Thymus (tissue), 11 donors: ENCODE results near the gene MLXIP. TPM values are rescaled to one million over a fixed set of nuclear protein-coding genes. Genes with fewer than 3 reads are reported as not detected.
"Not testable (repeated sequence)": the region's sequence is repeated elsewhere in the genome, so short reads cannot be mapped to it uniquely, and the experiment has no call there.

Experiments
- DNase-seq, 9 donors: peaks; one replicate each; pipeline ENCODE4 v3.0.0-alpha.2; 2013; ENCODE audit warnings: low spot score in 9 of 9, low read depth in 6 of 9, missing footprints in 1 of 9
- H3K27ac ChIP-seq, 2 donors: one replicate each; pipeline ENCODE4 v1.5.1; 2013; ENCODE audit warnings: control low read depth in 1 of 2, low read depth in 1 of 2, low read length in 1 of 2, mild to moderate bottlenecking in 1 of 2, moderate library complexity in 1 of 2
- H3K27me3 ChIP-seq, 2 donors: one replicate each; pipeline ENCODE4 v1.5.1; 2013; ENCODE audit warnings: low read length in 1 of 2; ENCODE audit not compliant: control insufficient read depth in 2 of 2, insufficient read depth in 1 of 2
- H3K36me3 ChIP-seq, 2 donors: one replicate each; pipeline ENCODE4 v1.5.1; 2013; ENCODE audit warnings: low read length in 1 of 2, mild to moderate bottlenecking in 1 of 2, moderate library complexity in 1 of 2; ENCODE audit not compliant: control insufficient read depth in 2 of 2, insufficient read depth in 2 of 2
- H3K4me1 ChIP-seq, 2 donors: one replicate each; pipeline ENCODE4 v1.5.1; 2013; ENCODE audit warnings: low read length in 2 of 2; ENCODE audit not compliant: control insufficient read depth in 2 of 2, insufficient read depth in 2 of 2
- H3K4me3 ChIP-seq, 2 donors: one replicate each; pipeline ENCODE4 v1.5.1; 2013; ENCODE audit warnings: low read length in 2 of 2, control low read depth in 1 of 2, mild to moderate bottlenecking in 1 of 2
- H3K9me3 ChIP-seq, 2 donors: one replicate each; pipeline ENCODE4 v1.5.1; 2013; ENCODE audit warnings: low read length in 1 of 2, mild to moderate bottlenecking in 1 of 2; ENCODE audit not compliant: control insufficient read depth in 2 of 2, insufficient read depth in 1 of 2
- WGBS: extraction: QIAGEN DNeasy Blood & Tissue Kit; methylation state at CpG from one replicate; pipeline ENCODE4 v1.1.7; 2013; 5-methylcytosine and 5-hydroxymethylcytosine counted together
- polyA plus RNA-seq: library from polyadenylated mRNA; stranded (reverse); fragments of 200-250 nt; gene quantifications from one replicate; pipeline ENCODE4 v1.2.3, GENCODE V29; 2013
- total RNA-seq: library from RNA; stranded (reverse); fragments of 120-200 nt; gene quantifications from one replicate; pipeline ENCODE4 v1.2.4, GENCODE V29; 2013
- donor health status: healthy.

MLXIP gene
- total and polyA plus RNA-seq, 2 donors, result 10.1 to 31.9 TPM

- 96% methylated on average over 5 of the region's 5 CpGs for WGBS
- Histone ChIP-seq H3K36me3 (no peaks in the 10 kb centered on the region), H3K27ac (no peak overlapping the region), H3K4me1 (no peaks in the 10 kb centered on the region), H3K4me3 (no peak overlapping the region), H3K27me3 (peaks cover 0 to 2% of the 10 kb centered on the region in 2 donors), H3K9me3 (no peaks in the 10 kb centered on the region)
- DNase-seq, result no peak
These were observed 92.8 kb downstream of the MLXIP start for GRCh38 chr12:122171399-122171798.

- H3K4me1 ChIP-seq, result no peaks in the 10 kb centered on the region
- no peak overlapping the region for H3K4me3 ChIP-seq
- H3K27ac ChIP-seq, result no peak overlapping the region
- no peaks in the 10 kb centered on the region for H3K36me3 ChIP-seq
- DNase-seq, result no peak
- no peaks in the 10 kb centered on the region for H3K9me3 ChIP-seq
- peaks cover 0 to 2% of the 10 kb centered on the region in 2 donors for H3K27me3 ChIP-seq
- 94% methylated on average over 17 of the region's 17 CpGs for WGBS
These were observed 93.8 kb downstream of the MLXIP start for GRCh38 chr12:122172262-122172939.

GRCh38 chr12:122174155-122174845 lies 95.7 kb downstream of the MLXIP start, which contains the start of gene IL31:
Gene IL31 (minus strand): TSS chr12:122174221. CDS start chr12:122174172, 49 bp downstream.
- H3K9me3 ChIP-seq, result no peaks in the 10 kb centered on the region
- H3K4me3 ChIP-seq, result no peak within 1 kb of the TSS
- no peaks in the 10 kb centered on the region for H3K4me1 ChIP-seq
- 97% methylated on average over 17 of the region's 17 CpGs for WGBS
- H3K36me3 ChIP-seq, result no peaks in the 10 kb centered on the region
- no peak for DNase-seq
- no peak within 1 kb of the TSS for H3K27ac ChIP-seq
- peaks cover 0 to 2% of the 10 kb centered on the region in 2 donors for H3K27me3 ChIP-seq

GRCh38 chr12:122176473-122176872 lies 97.9 kb downstream of the MLXIP start:
- not testable (repeated sequence) for H3K9me3 ChIP-seq, H3K4me1 ChIP-seq, H3K4me3 ChIP-seq, DNase-seq, H3K27ac ChIP-seq, H3K36me3 ChIP-seq, H3K27me3 ChIP-seq
- 97% methylated on average over 4 of the region's 4 CpGs for WGBS

- Histone ChIP-seq H3K27ac (no peak within 1 kb of the TSS), H3K4me3 (peak within 1 kb of the TSS; percentile 37 to 53), H3K4me1 (peaks cover 3 to 16% of the 10 kb centered on the region in 2 donors), H3K27me3 (peaks cover 2 to 28% of the 10 kb centered on the region in 2 donors), H3K36me3 (no peaks in the 10 kb centered on the region), H3K9me3 (no peaks in the 10 kb centered on the region)
- DNase-seq, result peak in 4 of 9 donors; percentile 14 to 61 (median 28)
- WGBS, result 3% methylated on average over 63 of the region's 63 CpGs
These were observed 104.5 kb downstream of the MLXIP start, which contains the start of gene LRRC43 for GRCh38 chr12:122182887-122183587. Gene LRRC43 (plus strand): TSS chr12:122183123. CDS start chr12:122183145, 22 bp downstream.

GRCh38 chr12:122183588-122183940 lies 105.0 kb downstream of the MLXIP start:
- DNase-seq, result no peak
- Histone ChIP-seq H3K4me3 (peak overlapping the region; percentile 37 to 53), H3K27ac (no peak overlapping the region), H3K27me3 (peaks cover 2 to 28% of the 10 kb centered on the region in 2 donors), H3K4me1 (peaks cover 3 to 16% of the 10 kb centered on the region in 2 donors), H3K9me3 (no peaks in the 10 kb centered on the region), H3K36me3 (no peaks in the 10 kb centered on the region)
- 88% methylated on average over 10 of the region's 10 CpGs for WGBS

GRCh38 chr12:122184517-122184916 lies 106.0 kb downstream of the MLXIP start:
- H3K27ac ChIP-seq, result no peak overlapping the region
- H3K4me3 ChIP-seq, result no peak overlapping the region
- peaks cover 2 to 28% of the 10 kb centered on the region in 2 donors for H3K27me3 ChIP-seq
- WGBS, result 26% methylated on average over 18 of the region's 18 CpGs
- H3K9me3 ChIP-seq, result no peaks in the 10 kb centered on the region
- H3K36me3 ChIP-seq, result no peaks in the 10 kb centered on the region
- H3K4me1 ChIP-seq, result peaks cover 3 to 16% of the 10 kb centered on the region in 2 donors
- DNase-seq, result peak in 1 of 9 donors; percentile 11

GRCh38 chr12:122185079-122185478 lies 106.5 kb downstream of the MLXIP start:
- no peaks in the 10 kb centered on the region for H3K9me3 ChIP-seq
- no peaks in the 10 kb centered on the region for H3K36me3 ChIP-seq
- H3K27ac ChIP-seq, result no peak overlapping the region
- WGBS, result 98% methylated on average over 7 of the region's 7 CpGs
- no peak overlapping the region for H3K4me3 ChIP-seq
- DNase-seq, result no peak
- H3K27me3 ChIP-seq, result peaks cover 2 to 28% of the 10 kb centered on the region in 2 donors
- H3K4me1 ChIP-seq, result peaks cover 3 to 16% of the 10 kb centered on the region in 2 donors
